Activated T-helper 1 cell treated with anti-CD3 and anti-CD28 coated beads, Interleukin-12 subunit alpha, Interleukin-12 subunit beta, Interleukin-2, Interleukin-4 antibody, amounts not matched to agents 30 ng/mL and 10 ng/mL and 1 ng/mL, durations not matched to agents 14 hours and 24 hours and 36 hours (primary cell): ENCODE measurements around the gene MT4. TPM values are rescaled to one million over a fixed set of nuclear protein-coding genes. Genes with fewer than 3 reads are reported as not detected.

Experiments
- total RNA-seq: library from RNA; stranded (reverse); gene quantifications from 2 replicates; pipeline ENCODE4 v1.2.3, GENCODE V29; 2022

MT4 gene
- total RNA-seq, 1 donor from 2014 or later = not detected

Other genes starting within 250 kb of the MT4 start
- gene AMFR, start 139.5 kb upstream of the MT4 start, total RNA-seq = 57.2 and 64.3 TPM in 2 replicates
- 271 and 313 TPM in 2 replicates for gene NUDT21, start 113.7 kb upstream of the MT4 start, total RNA-seq
- 87.9 and 90.9 TPM in 2 replicates for gene OGFOD1, start 113.5 kb upstream of the MT4 start, total RNA-seq
- gene BBS2, start 45.0 kb upstream of the MT4 start, total RNA-seq = 7.4 and 12.3 TPM in 2 replicates
- gene MT3, start 24.5 kb downstream of the MT4 start, total RNA-seq = 1.9 and 2.7 TPM in 2 replicates
- gene MT2A, start 43.5 kb downstream of the MT4 start, total RNA-seq = 348 and 365 TPM in 2 replicates
- 135 TPM in 2 replicates for gene MT1E, start 60.7 kb downstream of the MT4 start, total RNA-seq
- gene MT1M, start 67.6 kb downstream of the MT4 start, total RNA-seq = not detected in 2 replicates
- gene MT1A, start 73.6 kb downstream of the MT4 start, total RNA-seq = 0.60 and 4.1 TPM in 2 replicates
- not detected in 2 replicates for gene MT1B, start 86.8 kb downstream of the MT4 start, total RNA-seq
- gene MT1F, start 92.9 kb downstream of the MT4 start, total RNA-seq = 4.3 and 5.2 TPM in 2 replicates
- gene MT1G, start 103.0 kb downstream of the MT4 start, total RNA-seq = 28.5 and 29.1 TPM in 2 replicates
- gene MT1H, start 104.7 kb downstream of the MT4 start, total RNA-seq = 1.4 TPM in 1 of 2 replicates, not detected in the other
- 60.7 and 70.4 TPM in 2 replicates for gene MT1X, start 117.4 kb downstream of the MT4 start, total RNA-seq
- gene NUP93, start 165.1 kb downstream of the MT4 start, total RNA-seq = 150 and 152 TPM in 2 replicates